ENCODE data around the gene FXYD2.

GRCh38 chr11:117789241-117789640 lies 35.3 kb downstream of the FXYD2 start:
- TF ChIP-seq CTCF (conservative IDR thresholded peaks at IDR 0.05) (no peak), EZH2 (IDR thresholded peaks at IDR 0.05; ENCODE audit: low read depth) (no peak)

Data from PC-9 (cell line).